T-helper 1 cell (primary cell): Measurements from ENCODE around the gene RWDD4.
A peak's percentile ranks its signal among the peaks of the same experiment; 100 is the strongest.
"Not testable (repeated sequence)": the region's sequence is repeated elsewhere in the genome, so short reads cannot be mapped to it uniquely, and the experiment has no call there.

Experiments used
- DNase-seq, 5 donors: peaks; one replicate each; pipeline ENCODE4 v3.0.0-alpha.2; 2012 to 2020

The RWDD4 gene

DNA sequence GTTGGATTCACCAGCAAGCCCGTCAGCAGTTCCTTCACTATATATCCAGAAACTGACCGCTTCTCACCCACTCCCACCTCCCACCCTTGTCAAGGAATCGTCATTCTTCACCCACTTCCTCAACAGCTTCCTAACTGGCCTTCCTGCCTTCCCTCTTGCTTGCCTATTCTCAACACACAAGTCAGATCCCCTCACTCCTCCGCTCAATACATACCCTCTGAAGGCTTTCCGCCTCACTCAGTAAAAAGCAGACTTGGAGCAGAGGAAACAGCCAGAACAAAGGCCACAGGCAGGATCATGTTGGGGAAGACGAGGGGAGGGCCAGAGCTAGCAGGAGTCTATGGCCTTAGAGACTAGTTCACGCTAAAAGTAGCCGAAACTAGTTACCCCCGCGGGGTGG lies 23.7 kb downstream of the RWDD4 start:
- no peak for DNase-seq

DNA sequence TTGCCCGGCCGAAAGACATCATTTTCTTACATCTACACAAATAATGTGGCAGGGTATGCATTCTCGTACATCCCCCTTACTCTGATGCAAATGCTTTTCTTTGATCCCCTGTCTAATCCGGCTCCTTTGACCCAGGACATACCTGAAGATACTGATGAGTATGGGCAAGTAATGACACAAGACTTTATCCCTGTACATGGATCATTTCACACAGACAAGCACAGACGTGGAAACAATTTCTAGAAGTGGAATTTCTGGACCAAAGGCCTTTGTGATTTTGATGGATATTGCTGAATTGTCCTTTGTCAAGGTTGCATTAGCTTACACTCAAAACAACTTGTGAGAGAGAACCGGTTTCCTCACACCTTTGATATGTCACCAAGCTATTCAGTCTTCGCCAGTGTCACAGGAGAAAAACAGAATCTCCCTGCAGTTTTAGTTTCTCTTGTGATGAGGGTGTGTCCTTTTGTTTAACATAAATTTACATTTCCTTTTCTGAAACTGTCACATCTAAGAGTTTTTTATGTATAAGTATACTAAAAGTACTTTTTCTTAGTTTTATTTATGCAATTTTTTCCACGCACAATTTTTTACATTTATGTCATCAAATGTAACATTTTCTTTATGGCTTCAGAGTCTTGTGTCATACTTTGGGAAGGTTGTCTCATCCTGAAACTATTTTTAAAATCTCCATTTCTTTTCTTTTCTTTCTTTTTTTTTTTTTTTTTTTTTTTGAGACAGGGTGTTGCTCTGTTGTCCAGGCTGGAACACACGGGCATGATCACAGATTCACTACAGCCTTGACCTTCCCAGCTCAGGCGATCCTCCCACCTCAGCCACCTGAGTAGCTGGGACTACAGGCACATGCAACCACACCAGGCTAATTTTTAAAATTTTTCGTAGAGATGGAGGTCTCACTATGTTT lies 25.2 kb downstream of the RWDD4 start:
- DNase-seq = peak in 1 of 5 donors; percentile 15

DNA sequence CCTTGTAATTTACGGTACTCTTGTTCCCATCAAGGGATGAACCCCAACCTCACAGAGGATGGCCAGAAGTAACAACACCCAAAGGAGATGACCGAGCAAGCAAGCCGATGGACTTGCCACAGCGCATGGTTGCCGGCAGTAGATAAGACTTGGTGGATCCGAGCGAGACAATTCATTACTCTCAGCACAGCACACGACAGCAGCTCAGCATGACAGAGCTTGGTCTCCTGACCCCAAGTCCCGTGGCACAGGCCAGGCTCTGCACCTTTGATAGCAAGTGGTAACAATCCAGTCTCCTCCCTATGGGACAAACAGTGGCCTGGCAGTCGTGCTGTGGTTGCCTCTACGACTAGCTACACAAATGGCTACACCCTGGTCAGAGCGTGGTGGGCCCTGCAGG lies 26.3 kb downstream of the RWDD4 start:
- DNase-seq = no peak

DNA sequence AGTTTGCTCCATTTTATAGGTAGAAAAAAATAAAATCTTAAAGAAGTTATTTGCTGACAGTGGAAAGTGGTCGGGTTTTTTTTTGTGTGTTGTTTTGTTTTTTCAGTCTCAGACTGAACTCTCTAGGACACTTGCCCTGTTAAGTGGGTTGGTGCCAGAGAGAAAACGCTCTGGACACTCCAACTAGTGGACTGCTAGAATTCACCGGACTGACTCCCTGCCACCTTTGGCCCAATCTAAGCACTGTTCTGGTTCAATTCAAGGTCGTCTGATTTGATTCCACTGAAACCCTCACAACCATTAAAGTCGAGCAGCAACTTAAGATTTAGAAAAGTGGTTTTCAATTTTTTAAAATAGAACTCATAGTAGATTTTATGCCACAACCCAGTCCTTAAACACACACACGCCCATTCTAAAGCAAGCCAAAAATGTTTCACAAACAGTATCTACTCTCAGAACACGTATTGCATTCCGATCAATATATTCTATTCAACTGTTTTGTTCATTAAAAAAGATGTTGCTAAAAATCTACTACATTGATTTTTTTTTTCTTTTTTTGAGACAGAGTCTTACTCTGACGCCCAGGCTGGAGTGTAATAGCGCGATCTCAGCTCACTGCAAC lies 27.3 kb downstream of the RWDD4 start:
- DNase-seq = no peak

DNA sequence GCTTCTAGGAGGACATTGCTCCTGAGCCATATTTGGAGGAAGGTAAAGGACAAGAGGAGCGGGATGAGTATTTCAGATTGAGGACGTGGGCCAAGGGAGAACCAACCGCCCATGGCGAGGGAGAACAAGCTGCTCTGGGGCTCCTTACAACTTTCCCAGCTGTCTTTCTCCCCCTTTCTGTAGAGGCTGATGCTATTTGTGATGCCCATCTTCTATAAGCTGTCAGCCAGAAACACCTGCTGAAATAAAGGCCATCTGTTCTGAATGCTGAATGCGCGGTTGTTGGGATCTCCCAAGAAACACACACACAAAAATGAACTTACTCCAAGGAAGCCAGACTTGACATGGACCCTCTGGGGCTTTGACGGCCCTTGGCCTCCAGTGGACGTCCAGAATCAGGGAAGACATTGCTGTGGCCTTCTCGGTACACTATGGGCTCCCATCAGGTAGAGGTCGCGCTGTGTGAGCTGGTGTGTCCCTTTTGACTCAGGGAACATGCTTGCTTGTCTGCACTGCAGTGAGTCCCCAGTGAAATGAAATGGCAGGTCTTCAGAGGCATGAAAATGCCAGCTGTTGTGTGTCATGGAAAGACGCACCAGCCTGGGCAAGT lies 30.9 kb downstream of the RWDD4 start:
- no peak for DNase-seq

DNA sequence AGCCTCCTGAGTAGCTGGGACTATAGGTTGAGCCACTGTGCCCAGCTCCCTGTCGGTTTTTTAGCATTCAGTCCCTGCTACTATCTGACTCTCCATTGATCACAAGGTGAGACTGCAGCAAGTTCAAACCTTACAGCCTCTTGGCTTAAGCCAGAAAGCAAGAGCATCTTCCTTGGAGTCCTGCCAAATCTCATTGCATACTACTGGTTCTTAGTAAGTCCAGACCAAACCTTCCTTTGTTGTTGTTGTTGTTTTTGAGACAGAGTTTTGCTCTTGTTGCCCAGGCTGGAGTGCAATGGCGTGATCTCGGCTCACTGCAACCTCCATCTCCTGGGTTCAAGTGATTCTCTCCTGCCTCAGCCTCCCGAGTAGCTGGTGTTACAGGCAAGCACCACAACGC lies 31.7 kb downstream of the RWDD4 start:
- DNase-seq = not testable (repeated sequence)

DNA sequence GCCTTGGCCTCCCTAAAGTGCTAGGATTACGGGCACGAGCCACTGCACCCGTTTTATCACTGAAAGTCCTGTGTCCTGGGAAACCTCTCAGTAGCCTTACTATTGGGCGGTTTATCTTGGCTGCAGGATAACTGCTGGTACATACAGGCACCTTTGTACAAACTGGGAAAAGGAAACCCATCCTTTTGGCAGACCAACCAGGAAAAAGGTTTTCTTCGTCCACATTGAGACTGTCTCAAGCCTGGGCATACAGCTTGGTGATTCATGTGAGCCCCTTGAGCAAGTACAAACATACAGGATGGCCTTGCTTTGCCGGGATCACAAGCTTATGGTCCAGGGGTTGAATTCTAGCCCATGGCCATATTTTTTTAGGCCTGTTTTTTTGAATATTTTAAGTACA lies 32.8 kb downstream of the RWDD4 start:
- no peak for DNase-seq

DNA sequence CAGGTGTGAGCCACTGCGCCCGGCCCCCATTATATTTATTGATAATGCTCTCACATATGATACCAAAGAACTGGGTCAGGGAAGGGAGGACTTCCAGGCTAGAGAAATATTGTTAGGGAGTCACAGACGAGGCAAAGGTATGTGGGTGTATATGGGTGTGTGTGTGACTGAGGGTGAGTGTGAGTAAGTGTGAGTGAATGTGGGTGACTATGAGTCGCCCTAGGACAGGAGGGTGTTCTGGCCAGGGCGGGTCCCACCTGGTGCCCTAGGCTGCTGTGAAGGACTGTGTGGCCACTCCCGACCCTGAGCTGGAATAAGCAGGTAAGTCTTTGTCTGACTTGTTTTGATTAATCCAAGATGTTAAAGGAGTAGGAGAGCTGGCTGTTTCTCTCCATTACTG lies 34.4 kb downstream of the RWDD4 start:
- DNase-seq = no peak

DNA sequence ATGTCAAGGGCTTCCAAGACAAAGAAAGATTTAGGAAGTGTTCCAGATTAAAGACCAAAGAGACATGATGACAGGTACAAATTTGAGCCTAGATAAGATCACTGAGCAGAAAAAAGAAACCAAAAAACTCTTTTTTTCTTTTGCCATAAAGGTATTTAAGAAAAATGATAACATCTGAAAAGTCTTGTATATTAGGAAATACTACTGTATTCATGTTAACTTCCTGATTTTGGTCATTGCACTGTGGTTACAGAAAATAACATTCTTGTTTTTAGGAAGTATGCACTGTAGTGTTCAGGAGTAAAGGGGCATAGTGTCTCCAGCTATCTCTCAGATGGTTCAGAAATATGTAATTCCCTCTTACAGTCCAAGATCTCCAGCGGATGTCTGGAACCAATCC lies 37.1 kb downstream of the RWDD4 start:
- DNase-seq = no peak

DNA sequence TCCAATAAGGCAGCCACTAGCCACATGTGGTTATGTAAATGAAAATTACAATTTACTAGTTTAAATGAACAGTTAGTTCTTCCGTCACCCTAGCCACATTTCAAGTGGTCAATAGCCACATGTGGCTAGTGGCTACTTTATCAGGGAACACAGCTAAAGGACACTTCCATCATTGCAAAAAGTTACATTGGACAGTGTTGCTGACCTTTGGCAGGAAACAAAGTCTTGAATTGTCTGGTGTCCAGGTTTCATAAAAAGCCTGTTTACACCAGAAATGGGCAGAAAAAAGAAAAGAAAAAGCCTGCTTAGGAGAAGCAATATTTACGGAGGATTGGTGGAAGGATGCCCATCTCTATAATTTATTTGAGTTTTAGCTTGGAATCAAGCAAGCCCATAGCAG lies 38.6 kb downstream of the RWDD4 start:
- DNase-seq = no peak

DNA sequence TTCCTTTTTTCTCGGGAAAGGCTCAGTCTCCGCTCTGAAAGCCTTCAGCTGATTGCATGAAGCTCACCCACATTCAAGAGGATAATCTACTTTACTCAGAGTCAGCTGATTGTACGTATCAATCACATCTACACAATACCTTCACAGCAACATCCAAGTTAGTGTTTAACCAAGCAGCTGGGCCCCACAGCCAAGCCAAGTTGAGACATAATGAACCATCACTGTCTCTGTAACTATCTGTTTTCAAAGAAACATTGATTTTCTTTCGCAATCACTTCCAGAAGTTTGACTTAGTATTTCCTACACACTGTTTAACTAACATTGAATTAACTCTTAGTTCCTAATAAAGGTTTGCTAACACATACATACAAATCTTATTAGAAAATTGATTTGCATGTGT lies 40.3 kb downstream of the RWDD4 start:
- no peak for DNase-seq

DNA sequence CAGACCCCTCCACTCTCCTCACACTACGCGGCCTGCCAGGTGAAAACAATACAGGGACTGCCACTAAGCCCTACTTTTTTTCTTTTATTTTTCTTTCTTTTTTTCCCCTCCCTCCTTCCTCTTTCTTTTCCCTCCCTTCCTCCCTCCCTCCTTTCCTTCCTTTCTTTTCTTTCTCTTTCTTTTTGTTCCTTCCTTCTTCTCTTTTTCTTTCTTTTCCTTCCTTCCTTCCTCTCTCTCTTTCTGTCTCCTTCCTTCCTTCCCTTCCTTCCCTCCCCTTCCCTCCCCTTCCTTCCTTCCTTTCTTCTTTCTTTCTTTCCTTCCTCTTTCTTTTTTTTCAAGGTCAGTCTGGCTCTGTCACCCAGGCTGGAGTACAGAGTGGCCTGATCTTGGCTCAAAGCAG lies 41.9 kb downstream of the RWDD4 start:
- DNase-seq = no peak

DNA sequence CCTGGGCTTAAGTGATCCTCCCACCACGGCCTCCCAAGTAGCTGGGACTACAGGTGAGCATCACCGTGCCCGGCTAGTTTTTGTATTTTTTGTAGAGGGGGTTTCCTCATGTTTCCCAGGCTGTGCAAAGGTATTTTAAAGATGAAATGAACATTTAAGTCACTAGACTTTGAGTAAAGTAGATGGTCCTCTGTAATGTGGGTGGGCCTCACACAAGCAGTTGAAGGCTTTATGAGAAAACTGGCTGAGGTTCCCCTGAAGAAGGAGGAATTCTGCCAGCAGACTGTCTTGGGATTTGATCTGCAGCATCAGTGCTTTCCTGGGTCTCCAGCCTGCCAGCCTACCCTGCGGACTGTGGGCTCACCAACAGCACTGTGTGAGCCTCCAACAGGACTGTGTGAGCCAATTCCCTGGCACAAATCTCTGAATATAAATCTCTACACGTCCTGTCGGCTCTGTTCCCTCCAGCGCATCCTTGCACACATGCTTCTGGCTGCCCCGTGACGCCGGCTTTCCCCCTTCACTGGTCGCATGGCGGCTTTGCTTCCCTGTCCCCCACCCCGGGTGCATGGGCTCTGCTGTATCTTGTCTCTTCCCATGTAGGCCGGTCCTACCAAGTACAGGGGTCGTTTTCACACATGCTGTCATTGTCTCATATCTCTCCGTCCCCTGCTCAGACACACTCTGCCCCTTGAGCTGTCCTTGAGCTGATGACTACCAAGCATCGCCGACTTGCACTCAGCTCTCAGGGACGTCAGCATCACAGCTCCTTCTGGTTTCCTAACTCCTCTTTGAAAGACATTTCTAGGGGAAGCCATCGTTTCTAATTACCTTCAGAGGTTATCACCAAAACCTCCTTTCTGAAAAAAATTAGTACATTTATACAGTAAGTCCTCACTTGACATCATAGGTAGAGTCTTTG lies 46.4 kb downstream of the RWDD4 start:
- no peak for DNase-seq

DNA sequence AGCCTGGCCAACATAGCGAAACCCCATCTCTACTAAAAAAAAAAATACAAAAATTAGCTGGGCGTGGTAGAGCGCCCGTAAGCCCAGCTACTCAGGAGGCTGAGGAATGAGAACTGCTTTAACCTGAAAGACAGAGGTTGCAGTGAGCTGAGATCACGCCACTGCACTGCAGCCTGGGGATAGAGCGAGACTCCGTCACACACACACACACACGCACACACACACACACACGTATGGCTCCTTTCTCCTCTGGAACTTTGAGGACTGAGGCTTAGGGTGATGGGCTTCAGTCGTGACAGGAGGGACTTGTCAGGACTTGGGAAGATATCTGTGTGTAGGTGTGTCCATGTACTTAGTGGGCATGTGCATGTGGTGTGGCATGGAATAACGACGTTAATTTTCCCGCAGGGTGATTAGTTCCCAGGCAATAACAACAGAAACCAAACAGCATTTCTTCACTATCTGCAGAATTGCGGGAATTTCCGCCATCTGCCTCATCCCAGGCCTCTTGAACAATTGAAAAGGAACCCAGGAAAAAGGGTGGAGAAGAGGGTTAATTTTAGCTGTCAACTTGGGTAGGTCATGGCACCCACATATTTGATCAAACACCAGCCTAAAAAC lies 47.7 kb downstream of the RWDD4 start:
- no peak for DNase-seq

DNA sequence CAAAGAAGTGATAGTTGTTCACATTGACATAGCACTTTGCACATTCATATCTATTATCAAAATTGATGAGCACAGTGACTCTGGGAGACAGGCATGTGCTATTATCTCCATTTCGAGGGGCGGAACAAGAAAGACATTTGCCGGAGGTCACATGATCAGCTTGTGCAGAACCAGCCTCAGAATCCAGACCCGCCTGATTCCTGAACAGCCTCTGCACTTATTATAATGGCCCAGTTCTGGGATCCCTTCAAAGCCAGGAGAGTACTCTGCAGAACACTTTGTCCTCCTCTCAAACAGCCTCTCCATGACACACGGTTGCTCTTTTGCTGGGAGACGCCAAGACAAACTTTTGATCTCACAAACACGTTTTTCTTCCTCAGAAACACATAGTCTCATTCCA lies 48.4 kb downstream of the RWDD4 start:
- no peak for DNase-seq

DNA sequence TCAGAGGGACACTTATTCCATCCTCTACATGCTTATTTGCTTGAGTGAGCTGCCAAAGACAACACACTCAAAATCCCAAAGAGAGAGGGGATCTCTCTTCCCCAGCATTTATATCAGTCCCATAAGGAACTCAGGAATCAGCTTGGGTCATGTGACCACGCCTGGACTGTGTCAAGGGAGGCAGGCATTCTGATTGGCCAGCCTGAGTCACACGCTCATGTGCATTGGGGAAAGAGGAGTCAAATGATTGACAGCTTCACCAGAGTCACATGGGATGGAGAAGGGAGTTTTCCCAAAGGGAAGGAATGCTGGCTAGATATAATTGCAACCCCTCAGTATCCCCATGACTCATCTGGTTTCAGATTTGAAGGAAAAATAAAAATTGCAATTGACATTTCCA lies 49.0 kb downstream of the RWDD4 start:
- DNase-seq = no peak

DNA sequence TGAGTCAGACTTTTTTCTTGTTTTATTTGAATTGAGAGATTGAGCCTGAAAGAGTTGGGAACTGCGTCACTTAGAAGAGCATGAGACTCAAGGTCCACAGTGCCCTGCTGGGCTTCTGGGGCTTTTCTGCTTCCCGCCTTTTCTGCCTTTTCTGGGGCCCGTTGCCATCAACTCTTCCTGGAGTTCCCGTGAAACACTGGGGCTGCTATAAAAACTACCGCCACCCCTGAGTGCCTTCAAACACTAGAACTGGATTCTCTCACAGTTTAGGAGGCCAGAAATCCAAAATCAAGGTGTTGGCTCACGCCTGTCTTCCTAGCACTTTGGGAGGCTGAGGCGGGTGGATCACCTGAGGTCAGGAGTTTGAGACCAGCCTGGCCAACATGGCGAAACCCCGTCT lies 49.8 kb downstream of the RWDD4 start:
- DNase-seq = no peak

DNA sequence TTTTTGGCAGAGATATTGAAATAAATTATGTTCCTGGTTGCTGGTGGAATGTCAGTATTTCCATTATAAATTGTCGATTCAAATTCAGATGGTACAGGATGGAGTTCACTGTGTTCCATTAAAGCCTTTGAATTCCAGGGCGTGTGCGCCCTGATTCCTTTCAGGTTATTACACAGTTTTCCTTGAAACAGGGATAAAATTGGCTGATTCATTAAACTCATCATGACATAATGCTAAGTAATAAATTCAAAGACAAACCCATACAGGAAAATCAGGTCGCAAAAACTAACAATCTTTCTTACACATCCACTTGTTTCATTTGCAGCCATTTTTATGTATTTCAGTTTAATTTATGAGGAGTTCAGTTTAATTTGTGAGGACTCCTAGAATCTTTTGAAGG lies 51.1 kb downstream of the RWDD4 start:
- no peak for DNase-seq

DNA sequence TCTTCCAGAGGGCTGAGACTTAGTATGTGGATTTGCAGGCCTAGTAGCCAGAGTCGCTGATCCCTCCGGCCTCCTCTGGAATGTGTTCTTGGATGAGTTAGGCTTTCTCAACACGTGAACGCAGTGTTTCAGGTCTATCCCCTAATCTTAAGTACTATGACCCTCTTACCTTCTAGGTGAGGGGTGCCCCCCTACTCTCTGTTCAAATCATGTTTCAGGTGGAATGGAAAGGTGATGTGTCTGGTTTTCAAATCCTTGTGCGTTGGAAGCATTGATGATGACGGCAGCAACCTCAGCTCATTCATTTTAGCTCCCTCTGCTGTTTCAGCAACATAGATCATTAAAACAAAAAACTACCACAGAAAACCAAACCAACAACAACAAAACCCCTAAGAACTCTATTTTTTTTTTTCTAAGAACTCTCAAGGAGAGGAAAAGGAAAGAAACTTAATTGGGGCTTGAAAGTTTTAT lies 56.4 kb downstream of the RWDD4 start:
- no peak for DNase-seq

DNA sequence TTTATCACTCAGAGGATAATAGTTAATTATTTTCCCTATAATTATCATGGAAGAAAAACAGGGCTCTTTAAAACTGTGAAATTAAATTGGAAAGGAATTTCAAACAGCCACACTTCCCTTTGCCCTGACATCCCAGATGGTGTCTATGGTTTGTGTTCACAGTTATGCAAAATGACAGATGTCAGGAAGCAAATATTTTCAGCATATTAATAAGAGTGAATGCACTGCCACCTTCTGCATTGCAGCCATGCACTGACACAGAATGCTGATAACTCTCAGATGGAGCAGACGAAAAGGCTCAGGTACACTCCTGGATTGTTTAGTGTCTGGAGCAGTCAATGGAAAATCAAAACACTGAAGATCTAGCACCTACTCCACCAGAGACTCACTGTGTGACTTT lies 57.6 kb downstream of the RWDD4 start:
- DNase-seq = no peak

DNA sequence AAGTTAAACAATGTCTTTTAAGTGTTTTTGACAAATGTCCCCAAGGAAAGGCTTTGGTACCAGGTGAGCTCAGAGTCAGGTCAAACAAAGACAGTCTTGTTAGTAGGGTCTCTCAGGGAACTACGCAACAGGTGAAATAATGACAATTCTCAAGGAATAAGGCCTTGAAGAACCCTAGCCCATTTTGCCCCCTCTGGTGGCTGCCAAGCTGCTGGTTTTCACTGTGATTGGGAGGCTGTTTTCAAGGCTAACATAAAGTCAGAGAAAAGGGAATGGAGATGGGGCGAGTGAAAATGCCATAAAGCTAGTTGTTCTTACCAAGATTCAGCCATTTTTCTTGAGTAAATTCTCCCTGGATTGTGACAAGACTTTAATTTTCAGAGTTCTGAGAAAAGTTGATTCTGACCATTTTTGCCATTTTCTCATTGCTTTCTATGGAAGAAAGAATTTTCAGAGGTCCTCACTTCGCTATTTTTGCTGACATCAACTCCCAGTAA lies 58.7 kb downstream of the RWDD4 start:
- no peak for DNase-seq

DNA sequence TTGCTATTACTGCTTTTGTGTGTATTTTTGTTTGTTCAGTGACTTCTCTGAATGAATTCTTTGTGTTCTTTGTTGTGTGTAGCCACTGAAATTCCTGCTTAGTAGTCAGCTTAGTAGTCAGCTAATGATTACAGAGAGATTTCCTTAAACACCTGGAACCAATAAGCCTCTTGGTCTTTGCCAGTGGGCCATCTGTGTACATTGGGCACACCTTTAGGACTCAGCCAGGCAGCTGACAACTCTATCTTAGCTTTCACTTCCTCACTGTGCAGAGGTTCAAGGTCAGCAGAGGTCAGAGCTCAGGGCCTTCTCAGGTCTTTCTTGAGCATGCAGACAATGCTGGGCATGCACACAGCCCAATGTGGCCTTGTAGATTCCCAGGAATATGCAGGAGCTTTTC lies 59.3 kb downstream of the RWDD4 start:
- DNase-seq = no peak
